Effector CD4-positive, alpha-beta T cell (primary cell): ENCODE measurements around the gene MLLT10.
"Not testable (repeated sequence)": the region's sequence is repeated elsewhere in the genome, so short reads cannot be mapped to it uniquely, and the experiment has no call there.

Experiments used
- DNase-seq: peaks from one replicate; pipeline ENCODE4 v3.0.0-alpha.2; 2020

MLLT10 gene

GRCh38 chr10:21588159-21588558 lies 54.1 kb downstream of the MLLT10 start:
- not testable (repeated sequence) for DNase-seq

DNA sequence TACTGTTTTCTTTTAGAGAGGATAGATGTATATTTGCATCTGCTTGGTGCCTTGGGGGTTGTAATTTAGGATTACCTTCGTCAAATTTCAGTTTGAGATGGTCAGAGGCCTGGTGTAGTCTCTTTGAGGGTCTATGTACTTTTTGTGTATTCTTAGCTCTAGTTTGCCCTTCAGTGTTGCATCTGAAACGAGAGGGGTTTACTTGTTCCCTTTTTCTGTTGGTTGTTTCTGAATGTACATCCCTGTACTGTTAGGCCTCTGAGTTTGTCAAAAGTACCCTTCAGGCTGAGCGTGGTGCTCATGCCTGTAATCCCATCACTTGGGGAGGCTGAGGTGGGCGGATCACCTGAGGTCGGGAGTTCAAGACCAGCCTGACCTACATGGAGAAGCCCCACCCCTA lies 60.0 kb downstream of the MLLT10 start:
- DNase-seq = no peak

- DNase-seq = no peak
Measured at GRCh38 chr10:21599582-21599981, 65.5 kb downstream of the MLLT10 start.

DNA sequence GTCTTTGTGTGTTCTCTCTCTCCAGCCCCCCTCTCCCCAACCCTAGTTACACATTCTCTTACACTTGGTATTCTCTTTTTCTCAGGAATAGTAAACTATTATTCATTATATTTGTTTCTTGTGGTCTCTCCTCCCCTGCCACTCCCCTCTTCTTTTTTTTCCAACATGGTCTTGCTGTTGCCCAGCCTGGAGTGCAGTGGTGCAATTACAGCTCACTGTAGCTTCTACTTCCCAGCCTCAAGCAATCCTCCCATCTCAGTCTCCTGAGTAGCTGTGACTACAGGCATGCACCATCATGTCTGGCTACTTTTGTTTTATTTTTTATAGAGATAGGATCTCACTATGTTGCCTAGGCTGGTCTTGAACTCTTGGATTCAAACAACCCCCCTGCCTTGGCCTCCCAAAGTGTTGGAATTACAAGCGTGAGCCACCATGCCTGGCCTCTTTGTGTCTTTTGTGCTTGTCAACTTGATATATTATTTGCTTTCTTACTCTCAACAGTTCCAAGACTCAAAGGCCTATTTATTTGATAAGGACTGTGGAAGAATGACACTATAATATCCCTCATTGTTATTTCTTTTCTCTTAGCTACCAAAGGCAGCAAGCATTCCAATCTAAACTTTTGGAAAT lies 66.9 kb downstream of the MLLT10 start:
- no peak for DNase-seq

- no peak for DNase-seq
Measured at GRCh38 chr10:21602313-21602712, 68.3 kb downstream of the MLLT10 start.

DNA sequence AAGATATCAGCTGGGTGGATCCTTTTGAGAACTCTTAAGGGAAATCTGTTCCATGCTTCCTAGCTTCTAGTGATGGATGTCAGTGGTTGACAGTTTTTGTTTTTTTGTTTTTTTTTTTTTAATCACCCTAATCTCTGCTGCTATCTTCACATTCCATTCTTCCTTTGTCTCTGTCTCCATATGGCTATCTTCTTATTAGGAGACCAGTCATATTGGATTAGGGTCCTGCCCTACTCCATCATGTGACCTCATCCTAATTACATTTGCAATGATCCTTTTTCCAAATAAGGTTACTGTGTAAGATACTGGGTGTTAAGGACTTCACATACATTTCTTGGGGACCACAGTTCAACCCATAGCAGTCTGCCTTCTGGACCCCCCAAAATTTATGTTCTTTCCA lies 69.7 kb downstream of the MLLT10 start:
- no peak for DNase-seq

DNA sequence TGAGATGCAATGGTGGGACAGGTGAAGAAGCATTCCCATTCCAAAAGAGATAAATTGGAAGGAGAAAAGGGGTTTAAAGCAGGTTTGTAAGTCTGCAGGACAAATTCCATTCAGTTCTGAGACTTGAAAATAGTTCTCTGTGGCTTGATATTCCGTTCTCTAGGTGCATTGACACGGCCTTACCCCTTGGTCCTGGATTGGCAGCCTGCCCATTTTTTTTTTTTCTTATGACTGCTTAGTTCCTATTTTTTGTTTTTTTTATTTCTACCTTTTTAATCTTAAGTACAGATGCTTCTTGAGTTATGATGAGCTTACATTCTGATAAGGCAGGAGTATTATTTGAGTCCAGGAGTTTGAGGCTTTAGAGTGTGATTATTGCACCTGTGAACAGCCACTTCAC lies 70.6 kb downstream of the MLLT10 start:
- no peak for DNase-seq

GRCh38 chr10:21607907-21608306 lies 73.9 kb downstream of the MLLT10 start:
- DNase-seq = no peak

DNA sequence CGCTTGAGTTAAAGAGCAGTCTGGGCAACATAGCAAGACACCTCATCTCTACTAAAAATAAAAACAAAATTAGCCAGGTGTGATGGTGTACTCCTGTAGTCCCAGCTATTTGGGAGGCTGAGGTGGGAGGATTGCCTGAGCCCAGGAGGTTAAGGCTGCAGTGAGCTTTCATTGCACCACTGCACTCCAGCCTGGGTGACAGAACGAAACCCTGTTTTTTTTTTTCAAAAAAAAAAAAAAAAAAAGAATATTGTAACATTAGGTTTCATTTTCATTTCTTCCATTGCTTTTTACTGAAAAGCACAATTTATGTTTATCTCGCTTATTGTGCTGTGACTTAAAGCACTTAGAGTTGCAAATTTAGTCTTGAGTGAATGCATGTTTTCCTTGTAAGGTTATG lies 80.0 kb downstream of the MLLT10 start:
- no peak for DNase-seq

DNA sequence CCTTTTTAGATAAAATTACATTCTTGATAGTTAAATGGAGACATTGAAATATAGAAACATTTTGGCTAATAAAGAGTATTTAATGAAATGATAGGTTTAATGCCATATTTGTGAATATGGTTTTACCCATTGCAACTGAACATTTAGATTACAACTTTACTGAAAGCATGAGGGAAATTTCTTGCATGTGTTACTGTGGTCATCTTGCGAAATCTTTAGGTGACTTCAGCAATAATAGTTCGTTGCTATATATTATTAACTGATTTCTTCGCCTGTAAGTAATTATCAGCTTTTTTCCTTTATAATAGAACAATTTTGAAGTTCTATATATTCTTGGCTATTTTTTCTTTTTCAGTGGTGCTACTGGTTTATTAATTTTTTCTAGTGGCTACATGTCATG lies 83.2 kb downstream of the MLLT10 start:
- DNase-seq = no peak

- no peak for DNase-seq
Measured at GRCh38 chr10:21623291-21623690, 89.3 kb downstream of the MLLT10 start.

DNA sequence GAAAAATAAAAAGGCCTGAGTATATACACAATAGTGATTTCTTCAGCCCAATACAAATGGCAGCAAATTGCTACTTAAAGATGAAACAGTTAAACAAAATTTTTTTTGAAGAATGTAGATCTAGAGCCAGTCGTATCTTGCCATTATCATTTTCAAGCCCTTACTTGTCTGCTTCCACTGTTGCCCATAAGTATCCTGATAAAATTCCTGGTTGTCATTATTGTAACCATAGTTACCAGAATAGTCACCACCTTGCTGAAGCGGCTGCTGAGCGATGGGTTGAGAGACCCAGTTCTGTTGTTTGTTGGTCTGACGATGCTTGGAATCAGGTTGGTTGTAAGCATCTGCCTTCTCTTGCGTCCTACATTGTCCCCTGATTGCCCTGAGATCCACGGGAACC lies 90.4 kb downstream of the MLLT10 start:
- not testable (repeated sequence) for DNase-seq

- DNase-seq = no peak
Measured at GRCh38 chr10:21624951-21625350, 90.9 kb downstream of the MLLT10 start.

- no peak for DNase-seq
Measured at GRCh38 chr10:21625623-21626229, 91.7 kb downstream of the MLLT10 start.

- DNase-seq = no peak
Measured at GRCh38 chr10:21626457-21627161, 92.6 kb downstream of the MLLT10 start.

DNA sequence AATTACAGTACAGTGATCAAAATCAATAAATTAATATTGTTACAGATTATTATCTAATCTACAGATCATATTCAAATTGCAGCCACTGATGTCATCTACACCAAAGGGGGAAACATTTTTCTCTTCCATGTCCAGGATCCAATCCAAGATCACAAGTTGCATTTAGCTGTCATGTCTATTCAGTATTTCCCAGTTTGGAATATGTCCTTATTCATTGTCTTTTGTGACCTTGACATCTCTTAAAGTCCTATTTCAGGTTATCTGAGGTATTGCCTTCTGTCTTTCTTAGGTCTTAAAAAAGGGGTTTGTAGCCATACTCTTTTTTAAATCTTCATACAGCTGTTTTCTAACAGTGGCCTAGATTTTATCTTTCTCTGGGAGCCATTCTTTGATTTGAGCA lies 93.3 kb downstream of the MLLT10 start:
- no peak for DNase-seq

- no peak for DNase-seq
Measured at GRCh38 chr10:21628023-21628422, 94.0 kb downstream of the MLLT10 start.

GRCh38 chr10:21628645-21629044 lies 94.6 kb downstream of the MLLT10 start:
- DNase-seq = not testable (repeated sequence)

DNA sequence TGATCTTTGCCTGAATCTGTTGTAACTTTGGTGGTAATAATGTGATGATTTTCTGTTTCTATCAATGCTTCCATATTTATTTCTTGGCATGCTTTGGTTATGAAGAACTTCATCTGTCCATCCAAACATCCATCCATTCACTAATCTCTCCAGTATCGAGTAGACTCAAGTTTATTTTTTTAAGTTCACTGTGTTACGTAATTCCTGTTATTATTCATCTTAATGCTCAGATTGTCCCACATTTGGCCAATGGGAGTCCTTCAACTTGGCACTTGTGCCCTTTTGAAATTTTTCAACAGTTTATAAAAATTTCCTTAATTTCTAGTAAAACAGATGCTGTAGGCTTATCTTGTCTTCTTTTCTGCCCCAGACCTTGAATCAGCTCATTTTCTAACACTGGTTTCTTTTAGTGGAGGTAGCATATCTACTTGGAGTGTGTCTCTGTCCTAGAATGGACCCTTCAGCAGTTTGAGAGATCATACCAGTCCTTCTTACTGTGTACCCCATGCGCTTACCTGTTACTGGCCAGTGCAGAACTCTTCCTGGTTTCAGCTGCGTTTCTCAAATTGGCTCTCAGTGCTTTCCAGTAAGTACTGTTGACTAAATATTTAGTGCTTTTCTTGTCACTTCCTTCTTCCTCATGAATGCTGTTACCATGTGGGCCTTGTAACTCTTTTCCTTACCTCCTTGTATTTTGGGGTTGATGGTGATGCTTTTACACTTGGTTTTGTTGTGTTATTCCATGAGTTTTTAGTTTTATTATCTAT lies 100.8 kb downstream of the MLLT10 start:
- no peak for DNase-seq

- no peak for DNase-seq
Measured at GRCh38 chr10:21637795-21638194, 103.8 kb downstream of the MLLT10 start.

DNA sequence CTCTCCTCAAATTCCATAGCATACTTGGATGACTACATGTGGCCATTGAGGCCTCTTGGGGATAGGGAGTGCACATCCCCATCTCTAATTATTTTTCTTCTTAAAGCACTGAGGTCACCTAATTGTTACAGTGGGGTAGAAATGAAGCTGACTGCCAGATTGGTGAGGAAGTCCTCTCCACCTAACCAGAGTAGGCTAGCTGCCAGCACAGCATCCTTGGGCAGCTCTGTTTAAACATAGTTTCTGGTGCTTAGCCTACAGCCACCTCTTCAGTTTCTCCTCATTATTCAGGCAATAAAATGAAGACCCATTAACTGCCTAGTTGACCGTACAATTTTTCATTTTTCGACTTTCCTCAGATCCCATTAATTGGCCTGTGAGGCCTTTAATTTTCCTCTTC lies 104.6 kb downstream of the MLLT10 start:
- DNase-seq = no peak

DNA sequence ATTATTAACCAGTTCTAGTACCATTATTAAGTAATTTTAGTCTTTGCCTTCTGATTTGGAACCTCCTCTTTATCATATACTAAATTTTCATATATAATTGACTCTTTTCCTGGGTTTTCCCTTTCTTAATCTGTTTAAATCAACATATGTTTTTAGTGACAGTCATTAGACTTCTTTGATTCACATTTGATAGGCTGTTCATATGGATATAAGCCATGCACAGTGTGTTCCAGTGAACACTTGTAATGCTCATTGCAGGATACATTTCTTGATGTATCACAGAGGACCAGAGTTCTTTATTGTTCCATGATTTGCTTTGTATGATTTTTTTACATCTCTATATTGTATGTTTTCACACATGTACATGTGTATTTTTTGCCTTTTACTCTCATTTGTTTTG lies 114.0 kb downstream of the MLLT10 start:
- no peak for DNase-seq

- DNase-seq = no peak
Measured at GRCh38 chr10:21649454-21649872, 115.4 kb downstream of the MLLT10 start.

DNA sequence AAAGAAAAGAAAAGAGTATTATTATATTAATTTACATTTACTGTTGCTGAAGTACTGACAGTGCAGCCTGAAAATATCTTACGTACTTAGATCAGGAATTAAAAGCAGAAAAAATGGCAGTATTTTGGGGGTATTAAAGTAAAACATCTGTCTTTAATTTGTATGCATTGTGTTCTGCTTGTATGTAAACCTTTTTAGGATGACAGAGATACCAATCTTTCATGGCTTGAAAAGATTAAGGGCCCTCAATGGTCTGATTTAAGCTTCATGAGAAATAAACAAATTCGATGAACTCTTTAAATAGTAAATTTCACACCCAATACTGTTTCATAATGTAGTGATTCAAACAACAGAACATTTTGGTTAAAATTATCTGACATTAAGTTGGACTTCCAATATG lies 116.3 kb downstream of the MLLT10 start:
- no peak for DNase-seq
